Endothelial cell (in vitro differentiated cells): ENCODE measurements around the gene BPI. TPM values are rescaled to one million over a fixed set of nuclear protein-coding genes. Genes with fewer than 3 reads are reported as not detected.
A peak's percentile ranks its signal among the peaks of the same experiment; 100 is the strongest.
"Not testable (repeated sequence)": the region's sequence is repeated elsewhere in the genome, so short reads cannot be mapped to it uniquely, and the experiment has no call there.

Source experiments
- DNase-seq: peaks from one replicate; pipeline ENCODE4 v3.0.0; 2021; ENCODE audit warnings: low spot score
- H3K27ac Mint-ChIP-seq: one replicate; pipeline ENCODE4 v1.8.0; 2021; ENCODE audit warnings: mixed read lengths, inconsistent platforms; ENCODE audit not compliant: unreplicated experiment
- H3K27me3 Mint-ChIP-seq: one replicate; pipeline ENCODE4 v1.8.0; 2021; ENCODE audit warnings: mild to moderate bottlenecking, moderate library complexity, mixed read lengths, inconsistent platforms; ENCODE audit not compliant: unreplicated experiment
- H3K36me3 Mint-ChIP-seq: one replicate; pipeline ENCODE4 v1.8.0; 2021; ENCODE audit warnings: mild to moderate bottlenecking, low read depth, mixed read lengths, inconsistent platforms; ENCODE audit not compliant: unreplicated experiment
- H3K4me1 Mint-ChIP-seq: one replicate; pipeline ENCODE4 v1.8.0; 2021; ENCODE audit warnings: mild to moderate bottlenecking, mixed read lengths, inconsistent platforms; ENCODE audit not compliant: unreplicated experiment
- H3K4me3 Mint-ChIP-seq: one replicate; pipeline ENCODE4 v1.8.0; 2021; ENCODE audit warnings: mild to moderate bottlenecking, mixed read lengths, inconsistent platforms; ENCODE audit not compliant: unreplicated experiment
- H3K9me3 Mint-ChIP-seq: one replicate; pipeline ENCODE4 v1.8.0; 2021; ENCODE audit warnings: mixed read lengths, inconsistent platforms; ENCODE audit not compliant: unreplicated experiment
- CTCF ChIP-seq: fragments of 200-600 bp; sonication (generic); IDR thresholded peaks from one replicate; pipeline ENCODE4 v1.5.0; 2021; ENCODE audit warnings: antibody characterized with exemption; ENCODE audit not compliant: unreplicated experiment
- total RNA-seq: library from RNA; stranded (reverse); fragmentation: NEBNext Ultra II Directional; extraction: Animal tissue kit (Norgen Biotek cat#: 25700); gene quantifications from one replicate; pipeline ENCODE4 v1.2.1, GENCODE V29; 2021; ENCODE audit not compliant: unreplicated experiment

BPI gene
- total RNA-seq, 1 donor from 2014 or later: not detected

- DNase-seq: peak; percentile 35
- Mint-ChIP-seq H3K4me3 (no peak overlapping the region), H3K27ac (peak overlapping the region; percentile 4), H3K36me3 (peaks cover 5% of the 10 kb centered on the region), H3K9me3 (no peaks in the 10 kb centered on the region), H3K27me3 (no peaks in the 10 kb centered on the region), H3K4me1 (no peaks in the 10 kb centered on the region)
- peak; percentile 36 for TF ChIP-seq CTCF
Observed at GRCh38 chr20:38338849-38339520, 35.0 kb downstream of the BPI start.

- H3K4me1 Mint-ChIP-seq, DNase-seq, H3K36me3 Mint-ChIP-seq, H3K9me3 Mint-ChIP-seq, H3K27me3 Mint-ChIP-seq, H3K4me3 Mint-ChIP-seq, H3K27ac Mint-ChIP-seq: not testable (repeated sequence)
Observed at GRCh38 chr20:38339521-38339896, 35.6 kb downstream of the BPI start.

GRCh38 chr20:38339997-38340396 lies 36.0 kb downstream of the BPI start:
- H3K9me3 Mint-ChIP-seq: no peaks in the 10 kb centered on the region
- no peak for DNase-seq
- no peak for TF ChIP-seq CTCF
- H3K4me3 Mint-ChIP-seq: no peak overlapping the region
- H3K27me3 Mint-ChIP-seq: no peaks in the 10 kb centered on the region
- H3K4me1 Mint-ChIP-seq: no peaks in the 10 kb centered on the region
- H3K36me3 Mint-ChIP-seq: peaks cover 5% of the 10 kb centered on the region
- H3K27ac Mint-ChIP-seq: no peak overlapping the region

- peaks cover 5% of the 10 kb centered on the region for H3K36me3 Mint-ChIP-seq
- H3K4me3 Mint-ChIP-seq: no peak overlapping the region
- H3K4me1 Mint-ChIP-seq: no peaks in the 10 kb centered on the region
- TF ChIP-seq CTCF: no peak
- H3K27me3 Mint-ChIP-seq: no peaks in the 10 kb centered on the region
- no peak overlapping the region for H3K27ac Mint-ChIP-seq
- DNase-seq: no peak
- no peaks in the 10 kb centered on the region for H3K9me3 Mint-ChIP-seq
Observed at GRCh38 chr20:38340693-38341092, 36.7 kb downstream of the BPI start.

GRCh38 chr20:38342216-38342615 lies 38.3 kb downstream of the BPI start:
- Mint-ChIP-seq H3K27me3 (no peaks in the 10 kb centered on the region), H3K4me3 (no peak overlapping the region), H3K9me3 (no peaks in the 10 kb centered on the region), H3K36me3 (peaks cover 5% of the 10 kb centered on the region), H3K4me1 (no peaks in the 10 kb centered on the region), H3K27ac (no peak overlapping the region)
- no peak for DNase-seq
- TF ChIP-seq CTCF: no peak
